ENCODE data around the gene SAMD10. TPM values are rescaled to one million over a fixed set of nuclear protein-coding genes. Genes with fewer than 3 reads are reported as not detected.
"Not testable (repeated sequence)": the region's sequence is repeated elsewhere in the genome, so short reads cannot be mapped to it uniquely, and the experiment has no call there.

The SAMD10 gene
- total and polyA plus RNA-seq, 3 donors from 2014 or later = 3.9 to 10.7 (median 6.2) TPM

- no peak for DNase-seq
- Histone ChIP-seq H3K36me3 (ENCODE audit: low read depth, missing control alignments) (no peaks in the 10 kb centered on the region), H3K27ac (no peak overlapping the region), H3K4me3 (no peak overlapping the region), H3K9me3 (no peaks in the 10 kb centered on the region), H3K27me3 (no peaks in the 10 kb centered on the region), H3K4me1 (peaks cover 24% of the 10 kb centered on the region)
- TF ChIP-seq POLR2A (IDR thresholded peaks at IDR 0.05) = no peak
- TF ChIP-seq CTCF (IDR thresholded peaks at IDR 0.05) = no peak
- 81 to 82% methylated on average over 17 to 18 of the region's 18 CpGs for WGBS, 2 donors
- intact Hi-C loops (cut with DNase I; ENCODE audit: low total_unique reads) = loop anchor here (5.0 kb wide), 1 partner anchor 440 kb away; the partner anchor contains the start of gene PTK6
Observed at GRCh38 chr20:63976980-63977738, 2.3 kb downstream of the SAMD10 start.

GRCh38 chr20:63976511-63976910 lies 2.9 kb downstream of the SAMD10 start:
- 90 to 95% methylated on average over 7 of the region's 7 CpGs for WGBS, 2 donors
- DNase-seq; H3K4me3 ChIP-seq; H3K27ac ChIP-seq; H3K9me3 ChIP-seq; H3K36me3 ChIP-seq (ENCODE audit: low read depth, missing control alignments); H3K27me3 ChIP-seq: not testable (repeated sequence)
- intact Hi-C loops (cut with DNase I; ENCODE audit: low total_unique reads) = loop anchor here (5.0 kb wide), 1 partner anchor 439 kb away; the partner anchor contains the start of gene PTK6
- H3K4me1 ChIP-seq = peaks cover 19% of the 10 kb centered on the region

GRCh38 chr20:63974402-63975200 lies 4.8 kb downstream of the SAMD10 start:
- no peak for TF ChIP-seq CTCF (IDR thresholded peaks at IDR 0.05)
- TF ChIP-seq POLR2A (IDR thresholded peaks at IDR 0.05) = no peak
- peaks cover 11% of the 10 kb centered on the region for H3K4me1 ChIP-seq
- H3K27me3 ChIP-seq = no peaks in the 10 kb centered on the region
- no peaks in the 10 kb centered on the region for H3K36me3 ChIP-seq (ENCODE audit: low read depth, missing control alignments)
- WGBS, 2 donors = 74 to 78% methylated on average over 15 to 19 of the region's 19 CpGs
- H3K27ac ChIP-seq = no peak overlapping the region
- DNase-seq = no peak
- no peak overlapping the region for H3K4me3 ChIP-seq
- intact Hi-C loops (cut with DNase I; ENCODE audit: low total_unique reads) = loop anchor here (5.0 kb wide), 1 partner anchor 437 kb away; the partner anchor contains the start of gene PTK6
- no peaks in the 10 kb centered on the region for H3K9me3 ChIP-seq

- intact Hi-C loops (cut with DNase I; ENCODE audit: low total_unique reads) = no loop called here
Observed at GRCh38 chr20:63973636-63974401, 5.6 kb downstream of the SAMD10 start.

More at GRCh38 chr20:63973636-63974401, 5.6 kb downstream of the SAMD10 start:
- 41 to 46% methylated on average over 21 to 37 of the region's 37 CpGs for WGBS, 2 donors
- peak; percentile 90 for DNase-seq
- H3K9me3 ChIP-seq = no peaks in the 10 kb centered on the region
- TF ChIP-seq CTCF (IDR thresholded peaks at IDR 0.05) (peak; percentile 97 to 98 (median 98)), POLR2A (IDR thresholded peaks at IDR 0.05) (no peak)
- H3K27ac ChIP-seq = no peak overlapping the region
- H3K36me3 ChIP-seq (ENCODE audit: low read depth, missing control alignments) = no peaks in the 10 kb centered on the region
- H3K27me3 ChIP-seq = no peaks in the 10 kb centered on the region
- H3K4me1 ChIP-seq = peaks cover 10% of the 10 kb centered on the region
- H3K4me3 ChIP-seq = no peak overlapping the region

Data from testis (tissue), 3 donors.